Gastroesophageal sphincter (tissue), 4 donors: ENCODE data around the gene RBM22. TPM values are rescaled to one million over a fixed set of nuclear protein-coding genes. Genes with fewer than 3 reads are reported as not detected.

ENCODE experiments used
- ATAC-seq: fragments of 150-250 bp; one replicate; pipeline ENCODE4 v1.9.1; 2016; ENCODE audit warnings: mild to moderate bottlenecking, moderate library complexity
- H3K27ac ChIP-seq, 4 donors: fragments of 200-600 bp; sonication (generic) in 3 of 4; 1 replicate in 3 of 4; 2 replicates in 1 of 4; pipeline ENCODE4 v1.5.1; 2016 to 2019
- H3K27me3 ChIP-seq: fragments of 200-600 bp; sonication (generic); one replicate; pipeline ENCODE4 v1.5.1; 2019
- H3K36me3 ChIP-seq, 2 donors: fragments of 200-600 bp; sonication (generic); one replicate each; pipeline ENCODE4 v1.5.1; 2019; ENCODE audit warnings: control low read depth in 1 of 2
- H3K4me1 ChIP-seq, 3 donors: fragments of 200-600 bp; sonication (generic); 1 replicate in 2 of 3; 2 replicates in 1 of 3; pipeline ENCODE4 v1.5.1; 2016 to 2019; ENCODE audit warnings: control low read depth in 2 of 3
- H3K4me3 ChIP-seq, 2 donors: fragments of 200-600 bp; sonication (generic); one replicate each; pipeline ENCODE4 v1.5.1; 2019; ENCODE audit warnings: mild to moderate bottlenecking in 1 of 2, moderate library complexity in 1 of 2
- H3K9me3 ChIP-seq, 3 donors: fragments of 200-600 bp; sonication (generic); one replicate each; pipeline ENCODE4 v1.5.1; 2017 to 2019; ENCODE audit warnings: control low read depth in 2 of 3
- EP300 ChIP-seq: sonication (generic); formaldehyde crosslinking; IDR thresholded peaks from one replicate; pipeline ENCODE4 v1.6.1; 2017; ENCODE audit warnings: antibody characterized with exemption, mild to moderate bottlenecking
- POLR2A ChIP-seq, 2 donors: fragments of 450-650 bp; IDR thresholded peaks; one replicate each; pipeline ENCODE4 v1.6.1; 2017; ENCODE audit warnings: antibody characterized with exemption in 2 of 2, mild to moderate bottlenecking in 2 of 2, moderate library complexity in 1 of 2
- POLR2AphosphoS5 ChIP-seq: sonication (generic); formaldehyde crosslinking; IDR thresholded peaks from one replicate; pipeline ENCODE4 v1.6.1; 2017; ENCODE audit warnings: antibody characterized with exemption
- WGBS, 2 donors: methylation state at CpG; one replicate each; pipeline ENCODE4 v1.1.5; 2018; ENCODE audit warnings: low coverage in 1 of 2; 5-methylcytosine and 5-hydroxymethylcytosine counted together
- total RNA-seq, 4 donors: library from RNA; depleted of rRNA; stranded (reverse); fragments of >200 nt; gene quantifications; one replicate each; pipeline ENCODE4 v1.1.0, GENCODE V29; 2016
- TF ChIP-seq, protein P1 (sequence below), 4 experiments: fragments of 200-600 bp in 2 of 4; fragments of 450-650 bp in 2 of 4; sonication (generic) in 1 of 4; IDR thresholded peaks; one replicate each; pipeline ENCODE4 v1.5.1; 2017 to 2019; ENCODE audit warnings: antibody characterized with exemption in 4 of 4, mild to moderate bottlenecking in 2 of 4, moderate library complexity in 2 of 4

Gene RBM22
- total RNA-seq, 4 donors from 2014 or later, result 24.3 to 37.2 (median 32.4) TPM

DNA sequence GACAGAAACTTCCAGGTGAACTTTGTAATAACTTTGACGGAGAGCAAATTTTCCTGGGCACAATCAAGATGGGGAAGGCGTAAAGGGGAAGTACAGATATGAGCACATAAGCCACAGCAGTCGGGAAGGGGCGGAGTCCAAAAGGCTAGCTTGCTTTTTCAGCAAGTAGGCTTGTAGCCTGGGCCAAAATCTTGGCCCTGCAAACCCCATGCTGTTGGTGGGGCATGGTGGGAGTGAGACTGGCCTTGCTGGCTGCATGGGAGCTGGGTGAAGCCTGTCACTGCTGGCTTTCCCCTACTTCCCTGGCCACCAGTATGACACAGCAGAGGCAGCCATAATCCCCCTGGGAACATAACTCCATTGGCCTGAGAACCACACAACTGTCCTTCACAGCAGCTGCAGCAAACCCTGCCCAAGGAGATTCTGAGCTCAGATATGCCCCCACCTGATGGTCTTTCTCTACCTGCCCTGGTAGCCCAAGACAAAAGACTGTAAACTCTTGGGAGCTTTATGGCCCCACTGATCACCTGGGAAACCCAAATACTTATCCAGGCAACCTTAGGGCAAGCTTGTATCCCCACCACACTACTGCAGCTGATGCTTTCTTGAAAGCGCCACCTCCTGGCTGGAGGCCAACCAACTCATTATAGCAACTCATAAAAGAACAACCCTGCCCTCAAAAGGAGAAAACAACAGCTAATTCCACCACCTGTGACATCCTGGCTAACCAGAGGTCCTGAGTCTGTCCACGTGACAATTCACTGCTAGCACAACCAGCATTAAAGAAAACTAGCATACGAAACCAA lies 33.9 kb upstream of the RBM22 start:
- H3K36me3 ChIP-seq, result peaks cover 14 to 62% of the 10 kb centered on the region in 2 donors
- no peaks in the 10 kb centered on the region for H3K27me3 ChIP-seq
- no peak overlapping the region for H3K4me3 ChIP-seq
- peak overlapping the region in 2 of 4 donors; percentile 13 to 43 for H3K27ac ChIP-seq
- no peaks in the 10 kb centered on the region for H3K9me3 ChIP-seq
- WGBS, 2 donors, result 97% methylated on average over 6 of the region's 7 CpGs; no CpG with 5 or more reads in 1 of the 2 donors
- ATAC-seq, result peak; percentile 61
- H3K4me1 ChIP-seq, result no peaks in the 10 kb centered on the region
- TF ChIP-seq EP300, result no peak
- no peak for TF ChIP-seq POLR2AphosphoS5
- TF ChIP-seq POLR2A (IDR thresholded peaks at IDR 0.05), result no peak
- TF ChIP-seq, protein P1, sequence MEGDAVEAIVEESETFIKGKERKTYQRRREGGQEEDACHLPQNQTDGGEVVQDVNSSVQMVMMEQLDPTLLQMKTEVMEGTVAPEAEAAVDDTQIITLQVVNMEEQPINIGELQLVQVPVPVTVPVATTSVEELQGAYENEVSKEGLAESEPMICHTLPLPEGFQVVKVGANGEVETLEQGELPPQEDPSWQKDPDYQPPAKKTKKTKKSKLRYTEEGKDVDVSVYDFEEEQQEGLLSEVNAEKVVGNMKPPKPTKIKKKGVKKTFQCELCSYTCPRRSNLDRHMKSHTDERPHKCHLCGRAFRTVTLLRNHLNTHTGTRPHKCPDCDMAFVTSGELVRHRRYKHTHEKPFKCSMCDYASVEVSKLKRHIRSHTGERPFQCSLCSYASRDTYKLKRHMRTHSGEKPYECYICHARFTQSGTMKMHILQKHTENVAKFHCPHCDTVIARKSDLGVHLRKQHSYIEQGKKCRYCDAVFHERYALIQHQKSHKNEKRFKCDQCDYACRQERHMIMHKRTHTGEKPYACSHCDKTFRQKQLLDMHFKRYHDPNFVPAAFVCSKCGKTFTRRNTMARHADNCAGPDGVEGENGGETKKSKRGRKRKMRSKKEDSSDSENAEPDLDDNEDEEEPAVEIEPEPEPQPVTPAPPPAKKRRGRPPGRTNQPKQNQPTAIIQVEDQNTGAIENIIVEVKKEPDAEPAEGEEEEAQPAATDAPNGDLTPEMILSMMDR (IDR thresholded peaks at IDR 0.05), result no peak

DNA sequence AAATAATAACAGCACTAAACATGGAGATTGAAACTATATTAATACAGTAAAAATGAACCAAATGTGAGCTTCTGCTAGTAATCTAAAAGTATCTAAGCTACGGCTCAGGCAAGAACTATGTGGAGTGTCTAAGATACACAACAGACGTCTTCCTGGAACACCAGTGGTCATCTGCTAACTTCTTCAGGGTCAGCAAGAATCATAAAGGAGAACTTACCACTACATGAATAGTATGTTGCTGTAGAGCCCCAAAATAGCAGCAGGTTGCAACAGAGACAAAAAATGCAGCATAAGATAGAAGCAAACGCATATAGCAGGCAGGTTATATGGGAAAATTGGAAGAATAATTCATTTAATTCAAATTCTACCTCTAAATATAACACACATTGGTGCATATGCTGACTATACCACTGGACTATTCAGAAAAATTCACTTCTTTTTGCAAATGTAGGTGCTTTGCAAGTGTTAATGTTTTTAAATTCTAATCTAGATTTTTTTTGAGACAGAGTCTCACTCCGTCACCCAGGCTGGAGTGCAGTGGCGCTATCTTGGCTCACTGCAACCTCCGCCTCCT lies 30.9 kb upstream of the RBM22 start:
- H3K27me3 ChIP-seq, result no peaks in the 10 kb centered on the region
- no peaks in the 10 kb centered on the region for H3K4me1 ChIP-seq
- peaks cover 21 to 86% of the 10 kb centered on the region in 2 donors for H3K36me3 ChIP-seq
- 81 to 85% methylated on average over 6 of the region's 6 CpGs for WGBS, 2 donors
- peak; percentile 36 for ATAC-seq
- no peaks in the 10 kb centered on the region for H3K9me3 ChIP-seq
- H3K27ac ChIP-seq, result no peak overlapping the region
- TF ChIP-seq, protein P1 (IDR thresholded peaks at IDR 0.05), result no peak
- TF ChIP-seq EP300 (no peak), POLR2A (IDR thresholded peaks at IDR 0.05) (no peak), POLR2AphosphoS5 (no peak)
- H3K4me3 ChIP-seq, result no peak overlapping the region

DNA sequence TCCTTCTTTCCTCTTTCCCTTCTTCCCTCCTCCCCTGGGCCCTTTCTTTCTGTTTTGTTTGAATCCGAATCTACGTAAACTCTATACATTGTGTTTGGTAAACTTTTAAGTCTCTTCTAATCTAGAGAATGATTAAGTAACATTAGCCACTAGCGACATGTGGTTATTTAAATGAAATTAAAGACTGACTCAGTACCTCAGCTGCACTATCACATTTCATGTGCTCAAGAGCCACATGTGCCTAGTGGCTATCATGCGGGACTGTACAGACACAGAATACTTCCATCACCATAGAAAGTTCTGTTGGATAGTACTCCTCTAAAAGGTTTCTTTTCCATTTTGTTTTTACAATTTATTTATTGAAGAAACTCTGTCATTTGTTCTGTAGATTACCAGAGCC lies 29.0 kb upstream of the RBM22 start:
- H3K27ac ChIP-seq, result no peak overlapping the region
- peaks cover 21 to 96% of the 10 kb centered on the region in 2 donors for H3K36me3 ChIP-seq
- TF ChIP-seq, protein P1 (IDR thresholded peaks at IDR 0.05), result no peak
- no peak for TF ChIP-seq EP300
- TF ChIP-seq POLR2AphosphoS5, result no peak
- no peak for TF ChIP-seq POLR2A (IDR thresholded peaks at IDR 0.05)
- ATAC-seq, result no peak
- H3K4me3 ChIP-seq, result no peak overlapping the region
- no peaks in the 10 kb centered on the region for H3K9me3 ChIP-seq
- WGBS, 2 donors, result 89 to 91% methylated on average over 4 of the region's 4 CpGs
- H3K4me1 ChIP-seq, result no peaks in the 10 kb centered on the region
- H3K27me3 ChIP-seq, result no peaks in the 10 kb centered on the region

DNA sequence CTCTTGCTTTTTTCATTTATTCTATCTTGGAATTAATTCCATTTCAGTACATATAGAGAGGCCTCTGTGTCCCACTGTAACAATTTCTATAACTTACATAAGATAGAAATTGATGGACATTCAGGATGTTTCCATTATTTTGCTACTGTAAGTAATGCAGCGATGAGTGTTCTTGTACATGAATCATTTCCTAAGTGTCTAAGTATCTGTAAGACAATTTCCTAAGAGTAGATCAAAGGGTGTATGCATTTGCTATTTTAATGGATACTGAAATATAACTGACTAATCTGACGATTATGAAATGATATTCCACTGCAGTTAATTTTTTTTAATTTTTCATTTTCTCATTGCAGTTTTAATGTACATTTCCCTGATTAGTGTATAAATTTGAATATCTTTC lies 23.0 kb upstream of the RBM22 start:
- H3K4me1 ChIP-seq, result no peaks in the 10 kb centered on the region
- H3K27ac ChIP-seq, result no peak overlapping the region
- 81 to 96% methylated on average over 2 of the region's 2 CpGs for WGBS, 2 donors
- no peak for TF ChIP-seq POLR2A (IDR thresholded peaks at IDR 0.05)
- TF ChIP-seq EP300, result no peak
- TF ChIP-seq, protein P1 (IDR thresholded peaks at IDR 0.05), result no peak
- TF ChIP-seq POLR2AphosphoS5, result no peak
- no peaks in the 10 kb centered on the region for H3K9me3 ChIP-seq
- H3K27me3 ChIP-seq, result no peaks in the 10 kb centered on the region
- no peak overlapping the region for H3K4me3 ChIP-seq
- H3K36me3 ChIP-seq, result peaks cover 22 to 98% of the 10 kb centered on the region in 2 donors
- ATAC-seq, result no peak
